COLO668 (cell line): Measurements from ENCODE around the gene LTB.

ENCODE experiments used
- DNase-seq: peaks from one replicate; lab custom pipeline; 2025; ENCODE audit not compliant: unreplicated experiment; lab: John Stamatoyannopoulos, UW

LTB gene, protein sequence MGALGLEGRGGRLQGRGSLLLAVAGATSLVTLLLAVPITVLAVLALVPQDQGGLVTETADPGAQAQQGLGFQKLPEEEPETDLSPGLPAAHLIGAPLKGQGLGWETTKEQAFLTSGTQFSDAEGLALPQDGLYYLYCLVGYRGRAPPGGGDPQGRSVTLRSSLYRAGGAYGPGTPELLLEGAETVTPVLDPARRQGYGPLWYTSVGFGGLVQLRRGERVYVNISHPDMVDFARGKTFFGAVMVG

DNA sequence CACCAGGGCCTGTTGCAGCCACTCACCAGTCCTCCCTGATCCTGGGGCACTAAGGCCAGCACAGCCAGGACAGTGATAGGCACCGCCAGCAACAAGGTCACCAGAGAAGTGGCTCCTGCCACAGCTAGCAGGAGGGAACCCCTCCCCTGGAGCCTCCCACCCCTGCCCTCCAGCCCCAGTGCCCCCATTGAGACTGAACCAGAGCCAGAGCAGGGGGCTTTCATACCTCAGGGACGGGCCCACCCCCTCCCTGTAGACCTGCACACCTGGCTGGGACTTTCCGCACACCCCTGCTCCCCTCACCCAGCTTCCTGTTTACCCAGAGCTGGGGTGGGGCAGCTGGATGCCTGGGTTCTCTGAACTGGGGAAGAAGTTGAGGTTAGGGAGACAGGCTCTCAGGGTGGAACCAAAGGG lies at the start of gene LTB:
LTB (minus strand) TSS at position 195 of the 414 bp plus-strand sequence; CDS start at position 188, 7 bp downstream.
- no peak for DNase-seq

- DNase-seq, result no peak
These were observed 49.6 kb upstream of the LTB start for GRCh38 chr6:31631681-31632278.

GRCh38 chr6:31631209-31631608 lies 49.0 kb upstream of the LTB start:
- DNase-seq, result no peak

DNA sequence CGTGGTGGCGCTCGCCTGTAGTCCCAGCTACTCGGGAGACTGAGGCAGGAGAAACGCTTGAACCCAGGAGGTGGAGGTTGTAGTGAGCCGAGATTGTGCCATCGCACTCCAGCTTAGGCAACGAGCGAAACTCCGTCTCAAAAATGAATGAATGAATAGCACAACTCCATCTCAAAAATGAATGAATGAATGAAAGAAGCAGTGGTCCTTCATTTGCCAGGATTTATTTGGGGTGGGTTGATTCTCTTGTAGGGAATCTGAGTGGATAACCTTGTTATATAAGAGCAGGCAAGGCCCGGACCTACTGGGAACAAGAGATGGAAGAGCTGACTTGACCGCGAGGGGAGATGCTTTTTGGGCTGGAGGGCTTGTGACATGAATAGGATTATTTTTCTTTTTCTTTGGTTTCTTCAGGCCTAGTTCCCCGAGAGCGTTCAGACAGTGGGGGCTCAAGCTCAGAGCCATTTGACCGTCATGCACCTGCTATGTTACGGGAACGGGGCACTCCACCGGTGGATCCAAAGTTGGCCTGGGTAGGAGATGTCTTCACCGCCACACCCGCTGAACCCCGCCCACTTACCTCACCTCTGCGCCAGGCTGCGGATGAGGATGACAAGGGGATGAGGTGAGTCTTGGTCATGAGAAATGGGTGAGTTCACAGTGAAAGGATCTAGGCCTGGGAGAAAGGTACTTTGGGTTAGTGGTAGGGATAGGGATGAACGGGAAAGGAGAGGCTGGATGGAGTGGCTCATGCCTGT lies 48.1 kb upstream of the LTB start:
- no peak for DNase-seq

DNA sequence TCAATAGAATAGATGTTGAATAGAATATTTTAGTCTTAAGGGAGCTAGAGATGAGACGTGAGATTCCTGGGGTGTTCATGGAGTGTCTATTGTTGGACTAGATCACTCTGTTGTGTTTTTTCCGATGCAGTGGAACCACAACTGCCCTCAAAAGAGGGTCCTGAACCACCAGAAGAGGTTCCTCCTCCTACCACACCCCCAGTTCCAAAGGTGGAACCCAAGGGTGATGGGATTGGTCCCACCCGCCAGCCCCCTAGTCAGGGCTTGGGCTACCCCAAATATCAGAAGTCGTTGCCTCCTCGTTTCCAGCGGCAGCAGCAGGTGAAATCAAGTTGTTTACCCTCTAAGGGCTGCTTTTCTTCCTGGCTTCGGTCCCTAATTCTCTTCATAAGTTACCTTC lies 46.8 kb upstream of the LTB start:
- no peak for DNase-seq

- DNase-seq, result no peak
These were observed 45.6 kb upstream of the LTB start for GRCh38 chr6:31627690-31628287.

DNA sequence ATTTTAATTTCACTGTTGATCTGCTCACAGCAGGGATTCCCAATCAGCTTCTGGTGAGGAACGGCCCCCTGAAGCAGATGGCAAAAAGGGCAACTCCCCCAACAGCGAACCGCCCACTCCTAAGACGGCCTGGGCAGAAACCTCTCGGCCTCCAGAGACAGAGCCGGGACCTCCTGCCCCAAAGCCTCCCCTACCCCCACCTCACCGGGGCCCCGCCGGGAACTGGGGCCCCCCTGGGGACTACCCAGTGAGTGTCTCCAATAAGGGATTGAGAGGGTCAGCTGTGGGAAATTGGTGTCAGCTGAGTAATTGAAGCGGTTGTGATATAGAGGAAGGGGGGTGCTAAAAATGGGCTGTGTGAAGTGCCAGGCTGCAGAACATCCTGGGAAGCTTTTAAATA lies 44.7 kb upstream of the LTB start:
- no peak for DNase-seq

GRCh38 chr6:31624070-31624469 lies 41.8 kb upstream of the LTB start:
- DNase-seq, result no peak

- no peak for DNase-seq
These were observed 40.5 kb upstream of the LTB start for GRCh38 chr6:31622684-31623091.

DNA sequence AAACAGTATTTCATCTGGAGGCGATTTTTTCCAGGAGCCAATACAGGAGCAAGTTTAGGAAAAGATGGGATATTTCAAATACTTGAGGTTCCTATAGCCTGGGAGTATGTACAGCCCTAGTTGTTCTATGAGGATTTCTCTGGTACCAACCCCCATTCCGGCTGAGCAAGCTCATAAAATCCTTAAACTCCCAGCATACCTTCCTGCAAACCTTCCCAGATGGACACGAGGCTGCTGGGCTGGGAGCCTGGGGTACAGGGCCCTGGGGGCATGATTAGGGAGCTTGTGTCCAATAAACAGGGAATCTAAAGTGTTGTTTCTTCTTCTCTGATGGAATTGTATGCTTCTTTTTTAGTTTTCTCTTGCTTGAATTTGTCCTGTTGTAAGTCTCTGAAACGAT lies 39.8 kb upstream of the LTB start:
- DNase-seq, result peak; percentile 1

DNA sequence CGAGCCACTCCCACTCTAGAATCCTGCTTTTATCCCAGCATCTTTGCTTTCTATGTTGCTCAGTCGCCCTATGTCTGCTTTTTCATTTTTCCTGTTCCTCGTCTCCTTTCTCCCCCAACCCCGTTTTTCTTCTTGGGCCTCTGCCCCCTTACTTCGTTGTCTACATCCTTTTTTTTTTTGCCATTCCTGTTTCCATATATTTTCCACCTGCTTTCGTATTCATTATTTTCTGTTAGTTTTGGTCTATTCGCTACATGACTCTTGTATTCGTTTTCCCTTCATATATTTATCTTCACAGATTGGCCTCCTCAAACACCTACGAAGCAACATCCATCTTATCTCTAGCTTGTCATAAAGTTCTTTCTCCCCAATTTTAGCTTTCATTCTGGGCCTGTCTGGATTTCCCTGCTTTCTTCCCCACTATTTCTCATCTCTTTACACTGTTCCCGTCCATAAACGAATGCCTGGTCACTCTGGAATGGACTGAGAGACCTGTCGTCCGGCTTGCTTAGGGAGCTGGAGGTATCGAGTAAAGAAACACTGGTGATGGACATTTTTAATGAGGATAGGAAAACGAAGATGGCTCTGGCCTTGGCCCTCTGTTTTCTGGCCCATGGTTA lies 39.2 kb upstream of the LTB start:
- DNase-seq, result no peak

DNA sequence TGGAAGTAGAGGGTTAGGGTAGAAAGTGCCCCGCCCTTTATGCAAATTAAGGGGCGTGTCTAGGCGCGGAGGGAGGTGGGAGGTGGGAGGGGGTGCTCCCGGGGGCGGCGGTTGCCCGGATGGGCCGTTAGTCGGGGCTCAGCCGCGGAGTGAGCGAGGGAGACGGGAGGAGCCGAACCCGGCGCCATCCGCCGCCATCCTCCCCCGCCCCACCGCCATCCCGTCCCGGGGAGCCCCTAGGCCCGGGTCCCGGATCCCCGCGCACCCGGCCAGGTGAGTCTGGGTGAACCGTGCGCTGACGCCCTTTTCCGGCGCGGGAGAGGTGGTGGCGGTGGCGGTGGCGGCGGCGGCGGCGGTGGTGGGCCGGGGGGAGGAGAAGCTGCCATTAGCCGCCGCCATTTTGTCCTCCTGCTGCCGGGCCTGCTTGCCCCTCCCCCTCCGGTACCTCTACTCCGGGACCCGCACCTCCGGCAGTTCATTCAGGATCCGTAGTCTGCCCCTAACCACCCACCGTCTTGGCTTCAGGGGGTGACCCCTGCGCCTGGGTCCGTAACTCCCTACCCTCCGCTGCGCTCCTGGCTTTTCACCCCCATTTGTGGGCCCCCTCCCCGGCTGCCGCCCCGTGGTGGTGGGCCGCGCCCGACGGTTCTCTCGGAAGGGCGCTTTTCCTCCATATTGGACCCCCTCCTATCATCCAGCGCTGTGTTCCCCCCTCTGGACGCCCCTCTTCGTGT lies 38.5 kb upstream of the LTB start, which contains the start of gene PRRC2A:
PRRC2A (plus strand) TSS at position 130 of the 734 bp plus-strand sequence. CDS start 2,075 bp downstream, outside the sequence.
- peak; percentile 98 for DNase-seq

GRCh38 chr6:31619805-31620585 lies 37.8 kb upstream of the LTB start:
- peak; percentile 98 for DNase-seq

- DNase-seq, result no peak
These were observed 34.8 kb upstream of the LTB start for GRCh38 chr6:31617010-31617409.

DNA sequence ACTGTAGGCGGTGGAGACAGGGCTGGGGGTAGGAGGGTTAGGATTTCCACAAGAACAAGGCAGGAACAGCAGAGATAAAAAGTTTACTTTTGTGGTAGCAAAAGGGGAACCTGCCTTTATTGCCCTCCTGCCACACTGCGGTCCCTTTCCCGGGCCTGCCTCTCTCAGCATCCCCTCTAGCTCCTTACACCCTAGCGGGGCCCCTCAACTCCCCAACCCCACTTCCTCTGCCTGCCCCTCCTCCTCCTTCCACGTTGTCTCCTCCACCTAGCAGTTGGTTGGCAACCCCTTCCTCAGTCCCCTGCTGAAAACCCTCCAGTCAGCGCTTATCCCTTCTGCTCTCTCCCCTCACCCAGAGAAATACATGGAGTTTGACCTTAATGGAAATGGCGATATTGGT lies 33.5 kb upstream of the LTB start:
- no peak for DNase-seq

DNA sequence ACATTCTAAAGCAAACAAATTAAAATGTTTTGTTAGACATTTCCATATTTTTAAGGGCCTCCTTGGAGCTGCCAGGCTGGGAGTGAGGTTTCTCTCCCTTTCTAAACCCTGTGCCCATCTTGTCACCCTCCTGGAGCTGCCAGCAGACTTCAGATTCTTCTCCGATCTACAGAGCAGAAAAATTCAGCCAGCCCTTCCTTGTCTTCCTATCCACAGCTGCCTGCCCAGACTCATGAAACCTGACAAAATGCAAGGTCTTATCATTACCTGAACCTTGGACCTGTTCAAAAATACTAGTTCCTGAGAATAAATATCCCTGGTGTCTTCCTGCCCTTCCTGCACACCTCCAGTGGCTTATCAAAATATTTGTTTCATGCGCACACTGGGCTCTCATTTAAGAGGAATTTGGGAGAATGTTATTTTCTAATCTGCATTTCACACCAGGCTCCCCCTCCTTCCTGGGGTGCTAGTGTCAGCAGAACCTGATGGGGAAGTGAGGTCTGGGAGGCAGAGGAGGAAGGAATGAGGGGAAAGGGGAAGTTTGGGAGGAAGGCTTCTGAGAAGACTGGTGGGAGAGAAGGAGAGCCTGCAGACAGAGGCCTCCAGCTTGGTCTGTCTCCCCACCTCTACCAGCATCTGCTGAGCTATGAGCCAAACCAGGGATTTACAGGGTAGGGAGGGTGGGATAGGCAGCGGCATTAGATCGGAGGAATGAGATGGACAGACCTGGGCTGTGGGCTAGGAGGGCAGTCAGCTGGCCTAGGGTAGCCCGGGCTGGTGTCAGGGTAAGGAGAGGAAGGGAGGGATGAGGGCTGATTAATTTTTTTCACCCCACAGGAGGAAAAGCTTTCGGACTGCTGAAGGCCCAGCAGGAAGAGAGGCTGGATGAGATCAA lies 32.7 kb upstream of the LTB start, which contains the start of gene AIF1:
AIF1 (plus strand) TSS at position 551 of the 895 bp plus-strand sequence; CDS start at position 647, 96 bp downstream.
- DNase-seq, result no peak

DNA sequence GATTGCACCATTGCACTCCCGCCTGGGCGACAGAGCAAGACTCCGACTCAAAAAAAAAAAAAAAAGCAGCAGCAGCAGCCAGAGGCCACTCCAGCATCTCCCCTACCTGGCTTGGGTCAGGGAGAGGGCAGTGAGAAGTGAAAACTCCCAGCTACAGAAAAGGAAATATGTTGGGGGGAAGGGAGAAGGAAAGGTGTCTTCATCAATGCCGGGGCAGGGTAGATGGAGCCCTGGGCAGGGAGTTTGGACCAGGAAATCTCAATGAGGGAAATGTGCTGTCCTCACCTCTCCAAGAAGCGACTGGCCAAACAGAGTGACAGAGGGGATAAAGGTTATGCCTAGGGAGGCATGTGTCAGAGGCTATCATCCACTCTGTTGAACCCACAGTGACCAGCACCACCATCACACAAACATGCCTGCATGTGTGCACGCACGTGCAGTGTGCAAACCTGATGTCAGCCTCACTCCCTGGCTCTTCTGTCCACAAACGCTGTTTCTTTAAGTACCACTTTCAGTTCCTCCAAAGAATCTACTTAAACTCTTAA lies 31.9 kb upstream of the LTB start:
- no peak for DNase-seq

GRCh38 chr6:31610968-31611367 lies 28.7 kb upstream of the LTB start:
- DNase-seq, result no peak
